SJSA1 (cell line): Measurements from ENCODE around the gene PHACTR1. TPM values are rescaled to one million over a fixed set of nuclear protein-coding genes. Genes with fewer than 3 reads are reported as not detected.

Experiments
- DNase-seq, 2 experiments: peaks; one replicate each; pipeline ENCODE4 v3.0.0-alpha.2; 2015 to 2020; ENCODE audit warnings: low spot score in 2 of 2, low read depth in 1 of 2
- H3K27ac ChIP-seq: fragments of 250-450 bp; sonication (Bioruptor Pico); 2 replicates; pipeline ENCODE4 v1.5.1; 2020; ENCODE audit warnings: mild to moderate bottlenecking, moderate library complexity
- H3K27me3 ChIP-seq: fragments of 250-450 bp; sonication (Bioruptor Pico); replicated peaks from 2 replicates; pipeline ENCODE4 v1.5.1; 2020; ENCODE audit warnings: mild to moderate bottlenecking, moderate library complexity
- H3K36me3 ChIP-seq: fragments of 250-450 bp; sonication (Bioruptor Pico); 2 replicates; pipeline ENCODE4 v1.5.1; 2020; ENCODE audit warnings: mild to moderate bottlenecking
- H3K4me1 ChIP-seq: fragments of 250-450 bp; sonication (Bioruptor Pico); replicated peaks from 2 replicates; pipeline ENCODE4 v1.6.1; 2021; ENCODE audit warnings: mild to moderate bottlenecking
- H3K4me3 ChIP-seq: fragments of 250-450 bp; sonication (Bioruptor Pico); 2 replicates; pipeline ENCODE4 v1.5.1; 2020; ENCODE audit warnings: mild to moderate bottlenecking
- H3K9me3 ChIP-seq: fragments of 250-450 bp; sonication (Bioruptor Pico); replicated peaks from 2 replicates; pipeline ENCODE4 v1.5.1; 2020; ENCODE audit warnings: mild to moderate bottlenecking
- total RNA-seq: library from RNA; depleted of rRNA; stranded (reverse); fragments of >200 nt; shearing (Covaris generic); gene quantifications from 2 replicates; pipeline ENCODE4 v1.2.3, GENCODE V29; 2014

PHACTR1 gene
- total RNA-seq, 1 experiment from 2014 or later: 0.37 TPM

DNA sequence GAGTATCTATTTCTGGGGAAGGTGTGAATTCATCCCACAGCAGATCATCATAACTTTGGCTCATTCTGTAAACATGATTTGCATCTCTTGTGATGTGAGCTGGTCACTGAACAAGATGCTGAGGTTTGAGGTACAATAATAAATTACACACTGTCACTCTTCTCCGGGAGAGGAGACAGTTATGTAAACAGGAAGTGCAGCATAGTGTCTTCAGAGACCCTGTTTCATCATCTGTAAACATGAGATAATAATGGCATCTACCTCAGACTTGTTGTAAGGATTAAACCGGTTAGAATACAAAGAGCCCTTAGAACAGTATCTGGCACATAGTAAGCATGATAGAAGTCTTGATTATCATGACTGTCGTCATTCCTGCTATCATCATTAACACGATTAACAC lies 486.6 kb downstream of the PHACTR1 start:
- no peak for DNase-seq
- H3K9me3 ChIP-seq: no peaks in the 10 kb centered on the region
- no peak overlapping the region for H3K27ac ChIP-seq
- H3K4me3 ChIP-seq: no peak overlapping the region
- no peaks in the 10 kb centered on the region for H3K36me3 ChIP-seq
- H3K27me3 ChIP-seq: no peaks in the 10 kb centered on the region
- H3K4me1 ChIP-seq: no peaks in the 10 kb centered on the region

DNA sequence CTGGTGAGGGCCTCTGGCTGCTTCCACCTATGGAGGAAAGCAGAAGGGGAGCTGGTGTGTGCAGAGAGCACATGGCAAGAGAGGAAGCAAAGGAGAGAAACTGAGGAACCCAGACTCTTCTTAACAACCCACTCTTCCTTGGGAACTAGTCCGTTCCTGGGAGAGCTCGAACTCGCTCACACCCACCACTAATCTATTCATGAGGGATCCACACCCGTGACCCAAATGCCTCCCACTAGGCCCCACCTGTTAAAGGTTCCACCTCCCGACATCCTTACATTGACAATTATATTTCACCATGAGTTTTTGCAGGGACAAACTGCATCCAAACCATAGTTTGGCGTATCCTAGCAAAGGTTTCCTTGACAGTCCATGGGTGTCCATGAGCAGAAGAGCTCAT lies 488.5 kb downstream of the PHACTR1 start:
- no peak for DNase-seq
- Histone ChIP-seq H3K4me1 (no peaks in the 10 kb centered on the region), H3K27ac (no peak overlapping the region), H3K4me3 (no peak overlapping the region), H3K9me3 (no peaks in the 10 kb centered on the region), H3K36me3 (no peaks in the 10 kb centered on the region), H3K27me3 (no peaks in the 10 kb centered on the region)

DNA sequence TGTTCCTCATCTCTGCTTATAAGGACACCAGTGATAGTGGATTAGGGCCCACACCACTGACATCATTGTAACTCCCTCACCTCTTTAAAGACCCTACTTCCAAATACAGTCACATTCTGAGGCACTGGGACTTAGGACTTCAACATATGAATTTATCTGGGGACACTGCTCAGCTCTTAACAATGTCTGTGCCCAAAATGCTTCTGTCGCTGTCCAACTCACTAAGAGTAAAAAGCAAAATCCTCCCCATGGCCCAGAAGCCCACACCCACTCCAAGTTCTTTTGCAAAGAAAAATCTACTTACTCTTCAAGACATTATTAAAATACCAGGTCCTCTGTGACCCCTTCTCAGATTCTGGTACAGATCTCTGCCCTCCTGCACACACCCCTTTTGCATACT lies 495.5 kb downstream of the PHACTR1 start:
- DNase-seq: no peak
- H3K27me3 ChIP-seq: no peaks in the 10 kb centered on the region
- no peaks in the 10 kb centered on the region for H3K36me3 ChIP-seq

DNA sequence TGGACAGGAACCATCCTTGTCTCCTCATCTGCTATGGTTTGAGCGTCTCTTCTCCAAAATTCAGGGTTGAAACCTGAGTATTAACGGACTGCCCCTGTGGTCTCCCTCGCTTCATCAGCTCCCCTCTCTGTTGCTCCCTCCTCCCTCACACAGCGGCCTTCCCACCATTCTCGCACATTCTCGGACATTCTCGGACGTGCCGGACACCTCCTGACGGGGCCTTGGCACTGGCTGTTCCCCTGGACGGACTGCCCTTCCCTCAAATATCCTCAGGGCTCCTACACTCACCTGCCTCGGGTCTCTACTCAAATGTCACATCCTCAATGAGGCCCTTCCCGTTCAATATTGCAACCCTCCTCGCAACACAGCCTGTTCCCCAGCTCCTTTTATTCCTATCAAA lies 496.0 kb downstream of the PHACTR1 start:
- no peak overlapping the region for H3K4me3 ChIP-seq
- no peaks in the 10 kb centered on the region for H3K9me3 ChIP-seq
- no peaks in the 10 kb centered on the region for H3K4me1 ChIP-seq
- no peaks in the 10 kb centered on the region for H3K36me3 ChIP-seq
- H3K27ac ChIP-seq: no peak overlapping the region
- no peak for DNase-seq
- no peaks in the 10 kb centered on the region for H3K27me3 ChIP-seq

More for the DNA sequence above, 495.5 kb downstream of the PHACTR1 start:
- Histone ChIP-seq H3K9me3 (no peaks in the 10 kb centered on the region), H3K27ac (no peak overlapping the region), H3K4me1 (no peaks in the 10 kb centered on the region), H3K4me3 (no peak overlapping the region)

DNA sequence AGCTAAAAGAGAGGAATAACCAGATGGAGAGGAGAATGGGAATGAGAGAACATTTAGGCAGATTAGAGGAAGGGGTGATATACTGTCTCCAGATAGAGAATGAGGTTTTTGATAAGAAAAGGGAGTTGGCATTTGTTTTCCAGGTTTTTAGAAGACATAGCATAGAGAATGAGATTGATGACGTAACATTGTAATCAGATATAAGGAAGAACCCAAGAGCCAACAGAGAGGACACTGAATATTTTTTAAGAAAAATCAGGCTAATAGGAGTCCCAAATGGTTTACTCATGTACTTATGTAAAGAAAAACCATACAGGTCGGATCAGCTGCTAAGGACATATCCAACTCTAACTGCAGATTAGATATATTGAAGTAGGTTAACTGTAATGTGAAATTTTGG lies 498.8 kb downstream of the PHACTR1 start:
- H3K4me3 ChIP-seq: no peak overlapping the region
- DNase-seq: no peak
- H3K36me3 ChIP-seq: no peaks in the 10 kb centered on the region

DNA sequence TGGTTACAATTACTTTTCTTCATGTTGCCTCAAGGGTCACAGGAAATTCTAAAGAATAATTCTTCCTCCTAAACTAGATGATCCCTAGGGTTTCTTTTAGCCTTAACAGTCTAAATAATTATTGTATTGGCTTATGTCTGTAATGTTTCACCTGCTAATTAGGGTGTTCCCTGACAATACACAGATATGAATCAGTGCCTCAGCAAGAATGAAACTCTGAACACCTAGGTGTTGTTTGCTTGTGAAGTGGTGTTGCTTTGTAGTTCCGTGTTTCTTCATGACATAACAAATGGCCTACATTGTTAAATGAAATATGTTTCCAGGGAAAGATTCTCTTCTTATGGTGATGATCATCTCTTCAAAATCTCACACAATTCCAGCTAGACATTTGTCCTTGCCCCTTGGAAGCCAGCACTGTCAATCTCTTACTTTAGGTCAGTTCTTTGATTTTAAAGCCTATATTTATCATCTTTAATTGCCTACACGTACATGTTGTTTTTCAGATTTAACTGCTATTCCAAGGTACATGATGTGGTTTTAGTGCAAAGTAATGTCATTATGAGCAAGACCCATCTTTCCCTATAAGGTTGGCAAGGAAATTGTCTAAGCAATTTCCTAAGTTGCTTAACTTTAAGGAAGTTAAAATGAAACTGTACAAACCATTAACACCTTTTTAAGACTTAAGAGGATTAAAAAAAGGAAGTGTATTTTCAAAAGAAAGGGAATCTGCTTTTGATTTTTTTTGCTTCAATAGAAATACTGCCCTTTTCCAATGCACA lies 499.9 kb downstream of the PHACTR1 start:
- H3K27me3 ChIP-seq: no peaks in the 10 kb centered on the region
- no peaks in the 10 kb centered on the region for H3K4me1 ChIP-seq
- no peaks in the 10 kb centered on the region for H3K36me3 ChIP-seq
- no peak overlapping the region for H3K4me3 ChIP-seq
- no peak for DNase-seq
- H3K9me3 ChIP-seq: no peaks in the 10 kb centered on the region
- H3K27ac ChIP-seq: no peak overlapping the region

More for the DNA sequence above, 498.8 kb downstream of the PHACTR1 start:
- Histone ChIP-seq H3K9me3 (no peaks in the 10 kb centered on the region), H3K27me3 (no peaks in the 10 kb centered on the region), H3K4me1 (no peaks in the 10 kb centered on the region), H3K27ac (no peak overlapping the region)

DNA sequence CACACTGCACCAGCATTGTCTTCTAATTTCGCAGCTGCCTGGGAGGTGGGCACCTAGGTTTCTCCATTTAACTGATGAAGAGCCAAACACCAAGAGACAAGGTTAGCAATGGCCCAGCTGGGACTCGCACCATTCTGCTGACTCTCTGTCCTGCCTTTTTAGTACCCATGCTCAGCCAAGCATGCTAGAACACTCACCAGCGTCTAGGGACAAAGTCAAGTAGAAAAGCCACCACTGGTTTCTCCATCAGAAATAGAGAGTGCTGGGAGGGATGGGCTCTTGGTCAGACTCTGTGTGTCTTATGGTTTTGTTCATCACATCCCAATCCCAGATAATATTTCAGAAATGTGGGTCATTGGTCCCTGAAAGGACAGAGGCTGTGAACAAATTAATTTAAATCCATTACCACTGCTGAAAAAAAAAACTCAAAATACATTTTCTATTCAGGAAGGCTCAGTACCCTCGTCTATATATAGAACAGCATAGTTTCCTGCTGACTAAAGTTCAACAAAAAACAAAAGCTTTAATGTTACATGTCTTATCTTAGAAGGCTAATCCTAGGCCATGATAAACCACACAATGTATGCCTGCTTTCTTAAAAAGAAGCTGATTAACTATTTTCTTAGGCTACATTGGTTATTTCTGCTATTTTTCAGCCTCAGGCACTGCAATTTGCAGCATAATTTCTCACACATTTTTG lies 500.8 kb downstream of the PHACTR1 start:
- no peaks in the 10 kb centered on the region for H3K36me3 ChIP-seq
- DNase-seq: no peak
- H3K9me3 ChIP-seq: no peaks in the 10 kb centered on the region
- H3K27ac ChIP-seq: no peak overlapping the region
- no peak overlapping the region for H3K4me3 ChIP-seq
- no peaks in the 10 kb centered on the region for H3K4me1 ChIP-seq
- H3K27me3 ChIP-seq: no peaks in the 10 kb centered on the region

DNA sequence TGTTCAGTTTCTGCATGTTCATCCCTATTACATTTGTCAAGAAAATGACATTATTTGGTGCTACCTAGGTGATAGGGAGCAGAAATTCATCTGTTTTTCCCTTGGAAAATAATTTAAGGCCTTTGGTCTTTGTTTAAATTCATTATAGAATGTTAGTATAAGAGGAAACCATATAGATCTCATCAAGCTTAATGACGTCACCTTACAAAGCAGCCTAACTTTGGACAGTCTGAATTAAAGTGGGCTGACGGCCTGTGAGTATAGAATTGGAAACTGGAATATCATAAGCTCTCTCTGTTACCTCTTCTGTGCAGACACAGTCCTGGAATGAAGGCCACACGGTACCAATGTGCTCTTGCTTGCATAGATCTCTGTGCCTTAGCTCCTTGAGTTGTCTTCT lies 503.7 kb downstream of the PHACTR1 start:
- DNase-seq: no peak
- H3K4me3 ChIP-seq: no peak overlapping the region
- no peaks in the 10 kb centered on the region for H3K4me1 ChIP-seq
- H3K27ac ChIP-seq: no peak overlapping the region
- no peaks in the 10 kb centered on the region for H3K36me3 ChIP-seq
- H3K27me3 ChIP-seq: no peaks in the 10 kb centered on the region
- no peaks in the 10 kb centered on the region for H3K9me3 ChIP-seq

DNA sequence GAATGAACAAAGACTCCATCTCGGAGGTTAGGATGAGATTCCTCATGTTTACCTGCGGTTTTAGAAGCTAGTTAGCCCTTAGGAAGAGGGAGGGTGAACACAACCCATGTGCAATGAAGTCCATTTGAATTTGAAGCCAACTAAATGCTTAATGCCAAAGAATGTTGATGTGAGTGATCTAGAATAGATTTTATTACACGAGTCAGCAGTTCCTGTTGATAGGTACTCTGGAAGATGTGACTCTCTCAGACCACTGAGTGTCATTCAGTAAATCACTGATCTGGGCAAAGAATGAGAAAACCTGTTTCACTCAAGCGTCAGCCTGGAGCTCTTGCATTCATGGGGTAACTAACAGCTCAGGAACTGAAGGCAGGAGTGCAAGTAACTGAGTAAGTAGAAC lies 505.5 kb downstream of the PHACTR1 start:
- Histone ChIP-seq H3K27ac (no peak overlapping the region), H3K9me3 (no peaks in the 10 kb centered on the region), H3K4me1 (no peaks in the 10 kb centered on the region), H3K36me3 (no peaks in the 10 kb centered on the region), H3K4me3 (no peak overlapping the region), H3K27me3 (no peaks in the 10 kb centered on the region)
- DNase-seq: no peak

DNA sequence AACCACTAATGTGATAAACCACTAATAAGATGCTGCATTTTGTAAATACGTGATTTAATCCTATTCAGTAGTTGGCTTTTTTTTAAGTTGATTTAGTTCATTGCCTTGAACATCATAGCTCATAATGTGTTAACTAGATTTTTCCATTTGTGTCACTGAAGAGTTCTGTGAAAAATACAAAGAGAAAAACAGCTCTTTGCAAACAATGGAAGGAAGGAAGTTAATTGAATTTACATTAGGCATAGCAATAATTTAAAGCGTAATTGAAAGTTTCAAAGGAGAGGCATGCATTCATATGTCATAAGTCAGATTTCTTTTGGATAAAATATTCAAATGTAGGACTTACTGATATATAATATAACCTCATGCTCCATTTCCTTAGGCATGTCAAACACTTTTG lies 509.5 kb downstream of the PHACTR1 start:
- Histone ChIP-seq H3K4me1 (no peaks in the 10 kb centered on the region), H3K4me3 (no peak overlapping the region), H3K27ac (no peak overlapping the region), H3K9me3 (no peaks in the 10 kb centered on the region), H3K36me3 (no peaks in the 10 kb centered on the region), H3K27me3 (no peaks in the 10 kb centered on the region)
- no peak for DNase-seq

DNA sequence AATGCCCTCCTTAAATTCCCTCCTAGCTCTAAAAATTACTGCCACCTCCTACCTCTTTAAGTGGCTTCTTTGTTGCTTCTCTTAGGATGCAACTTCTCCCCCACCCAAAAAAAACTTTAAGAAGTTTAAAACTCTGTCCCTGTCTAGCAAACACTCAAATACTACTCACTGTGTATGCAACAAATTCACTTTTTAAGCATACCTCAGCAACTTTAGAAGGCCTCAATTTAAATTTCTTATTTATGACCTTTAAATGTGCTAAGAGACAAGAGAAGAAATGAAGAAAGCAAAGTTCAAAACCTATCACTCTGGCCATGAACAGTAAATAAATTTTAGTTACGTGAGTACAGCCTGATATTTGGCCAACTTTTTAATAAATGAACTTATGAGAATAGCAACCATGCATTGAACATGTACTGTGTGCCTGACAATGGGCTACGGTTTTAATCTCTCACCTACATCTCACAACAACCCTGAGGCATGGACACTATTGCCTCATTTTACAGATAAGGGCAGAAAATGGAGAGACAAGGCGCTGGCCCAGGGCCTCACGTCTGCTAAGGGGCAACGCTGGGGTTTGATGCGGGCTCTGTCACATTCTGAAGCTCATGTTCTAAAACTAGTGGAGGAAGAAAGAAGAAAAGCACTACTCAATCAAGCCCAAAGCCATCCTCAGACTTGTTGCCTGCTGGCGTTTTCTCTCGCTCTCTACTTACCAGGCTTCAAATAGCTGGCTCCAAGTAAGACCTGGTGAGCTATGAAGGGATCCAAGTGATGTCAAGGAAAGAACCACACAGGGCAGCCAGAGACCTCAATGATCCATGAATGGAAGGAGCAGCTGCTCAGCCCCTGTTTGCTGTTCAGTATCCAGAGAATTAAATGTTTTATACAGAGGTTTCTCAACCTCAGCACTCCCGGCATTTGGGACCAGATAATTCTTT lies 512.0 kb downstream of the PHACTR1 start:
- H3K27me3 ChIP-seq: no peaks in the 10 kb centered on the region
- no peak overlapping the region for H3K4me3 ChIP-seq
- no peaks in the 10 kb centered on the region for H3K4me1 ChIP-seq
- no peak overlapping the region for H3K27ac ChIP-seq
- no peaks in the 10 kb centered on the region for H3K36me3 ChIP-seq
- no peaks in the 10 kb centered on the region for H3K9me3 ChIP-seq
- DNase-seq: no peak

DNA sequence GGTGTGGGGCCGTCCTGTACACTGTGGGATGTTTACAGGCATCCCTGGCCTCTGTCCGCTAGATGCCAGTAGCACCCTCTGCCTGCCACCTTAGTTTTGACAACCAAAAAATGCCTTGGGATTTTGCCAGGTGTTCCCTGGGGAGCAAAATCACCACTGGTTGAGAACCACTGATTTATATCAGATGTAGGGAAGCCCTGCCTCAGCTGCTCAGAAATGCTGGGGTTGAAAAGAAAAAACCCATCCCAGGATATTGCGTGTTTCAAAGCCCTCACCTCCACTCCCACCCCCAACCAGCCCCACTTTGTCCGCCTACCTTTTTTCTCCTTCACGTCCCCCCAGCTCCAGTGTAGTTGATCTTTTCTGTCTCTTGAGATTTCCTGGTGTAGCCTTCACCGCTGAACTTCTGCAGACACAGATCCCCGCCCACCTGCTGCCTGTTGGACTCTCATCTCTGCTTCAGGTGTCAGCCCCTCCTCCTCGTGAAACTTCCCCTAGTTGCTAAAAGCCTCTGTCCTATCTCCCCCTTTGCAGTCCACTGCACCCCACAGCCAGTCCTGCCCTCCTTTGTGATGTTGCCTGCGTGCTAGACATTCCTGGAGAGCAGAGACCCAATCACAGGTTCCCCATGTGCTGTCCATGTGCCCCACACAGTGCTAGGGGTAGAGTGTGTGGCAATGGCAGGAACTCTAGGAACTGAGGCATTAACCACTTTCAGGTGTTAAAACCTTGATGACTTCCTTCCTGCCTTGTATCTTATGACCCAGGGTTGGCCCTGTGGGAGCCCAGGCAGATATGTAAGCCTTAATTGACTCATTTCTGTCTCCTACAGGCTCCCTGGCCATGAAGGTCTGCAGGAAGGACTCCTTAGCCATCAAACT lies 512.9 kb downstream of the PHACTR1 start:
- H3K36me3 ChIP-seq: no peaks in the 10 kb centered on the region
- no peaks in the 10 kb centered on the region for H3K9me3 ChIP-seq
- no peaks in the 10 kb centered on the region for H3K4me1 ChIP-seq
- no peak overlapping the region for H3K27ac ChIP-seq
- H3K4me3 ChIP-seq: no peak overlapping the region
- no peaks in the 10 kb centered on the region for H3K27me3 ChIP-seq
- no peak for DNase-seq

DNA sequence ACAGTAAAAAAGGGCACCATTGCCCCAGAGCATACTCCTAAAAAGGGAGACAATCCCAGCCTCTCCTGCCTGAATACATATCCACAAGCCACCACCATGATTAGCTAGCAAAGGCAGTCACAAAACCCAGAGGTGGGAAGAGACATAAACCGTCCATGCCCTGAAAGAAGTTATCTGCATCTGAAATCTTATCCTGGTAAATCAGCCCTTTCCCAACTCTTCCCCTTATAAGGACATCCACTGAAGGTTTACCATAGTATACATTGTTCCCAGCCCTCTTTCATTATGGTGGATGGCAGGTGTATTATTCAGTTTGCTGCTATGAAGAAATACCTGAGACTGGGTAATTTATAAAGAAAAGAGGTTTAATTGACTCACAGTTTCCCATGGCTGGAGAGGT lies 516.5 kb downstream of the PHACTR1 start:
- no peaks in the 10 kb centered on the region for H3K36me3 ChIP-seq
- no peak for DNase-seq
- no peaks in the 10 kb centered on the region for H3K4me1 ChIP-seq
- H3K27me3 ChIP-seq: no peaks in the 10 kb centered on the region
- H3K4me3 ChIP-seq: no peak overlapping the region
- H3K27ac ChIP-seq: no peak overlapping the region
- H3K9me3 ChIP-seq: no peaks in the 10 kb centered on the region
